Choroid plexus epithelial cell (primary cell): ENCODE measurements around the gene SRR.
A peak's percentile ranks its signal among the peaks of the same experiment; 100 is the strongest.
"Not testable (repeated sequence)": the region's sequence is repeated elsewhere in the genome, so short reads cannot be mapped to it uniquely, and the experiment has no call there.

ENCODE experiments used
- DNase-seq: peaks from one replicate; pipeline ENCODE4 v3.0.0-alpha.2; 2010; ENCODE audit warnings: low read depth
- H3K4me3 ChIP-seq: 2 replicates; pipeline ENCODE4 v1.5.1; 2011; ENCODE audit warnings: low read depth, mild to moderate bottlenecking, control low read depth, low read length, moderate library complexity
- TF ChIP-seq, protein P1 (sequence below): conservative IDR thresholded peaks from 2 replicates; pipeline ENCODE4 v1.5.1; 2011; ENCODE audit warnings: low read depth, mild to moderate bottlenecking, control low read depth, inconsistent platforms, low read length, moderate library complexity

SRR gene

DNA sequence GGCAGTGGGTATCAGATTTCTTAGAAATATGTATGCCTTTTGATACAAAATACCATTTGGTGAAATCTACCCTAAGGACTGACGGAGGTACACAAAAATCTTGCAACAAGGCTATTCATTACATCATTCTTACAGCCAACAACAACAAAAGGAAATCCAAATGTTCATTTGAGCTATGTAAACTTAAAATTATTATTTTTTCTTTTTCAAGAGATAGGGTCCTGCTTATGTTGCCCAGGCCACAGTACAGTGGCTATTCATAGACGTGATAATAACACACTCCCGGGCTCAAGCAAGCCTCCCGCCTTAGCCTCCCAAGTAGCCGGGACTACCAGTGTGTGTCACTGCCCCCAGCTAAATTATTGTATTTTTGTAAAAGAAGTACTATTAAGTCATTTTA, 9.0 kb downstream of the SRR start:
- no peak overlapping the region for H3K4me3 ChIP-seq
- TF ChIP-seq, protein P1, sequence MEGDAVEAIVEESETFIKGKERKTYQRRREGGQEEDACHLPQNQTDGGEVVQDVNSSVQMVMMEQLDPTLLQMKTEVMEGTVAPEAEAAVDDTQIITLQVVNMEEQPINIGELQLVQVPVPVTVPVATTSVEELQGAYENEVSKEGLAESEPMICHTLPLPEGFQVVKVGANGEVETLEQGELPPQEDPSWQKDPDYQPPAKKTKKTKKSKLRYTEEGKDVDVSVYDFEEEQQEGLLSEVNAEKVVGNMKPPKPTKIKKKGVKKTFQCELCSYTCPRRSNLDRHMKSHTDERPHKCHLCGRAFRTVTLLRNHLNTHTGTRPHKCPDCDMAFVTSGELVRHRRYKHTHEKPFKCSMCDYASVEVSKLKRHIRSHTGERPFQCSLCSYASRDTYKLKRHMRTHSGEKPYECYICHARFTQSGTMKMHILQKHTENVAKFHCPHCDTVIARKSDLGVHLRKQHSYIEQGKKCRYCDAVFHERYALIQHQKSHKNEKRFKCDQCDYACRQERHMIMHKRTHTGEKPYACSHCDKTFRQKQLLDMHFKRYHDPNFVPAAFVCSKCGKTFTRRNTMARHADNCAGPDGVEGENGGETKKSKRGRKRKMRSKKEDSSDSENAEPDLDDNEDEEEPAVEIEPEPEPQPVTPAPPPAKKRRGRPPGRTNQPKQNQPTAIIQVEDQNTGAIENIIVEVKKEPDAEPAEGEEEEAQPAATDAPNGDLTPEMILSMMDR = no peak
- DNase-seq = peak; percentile 62

DNA sequence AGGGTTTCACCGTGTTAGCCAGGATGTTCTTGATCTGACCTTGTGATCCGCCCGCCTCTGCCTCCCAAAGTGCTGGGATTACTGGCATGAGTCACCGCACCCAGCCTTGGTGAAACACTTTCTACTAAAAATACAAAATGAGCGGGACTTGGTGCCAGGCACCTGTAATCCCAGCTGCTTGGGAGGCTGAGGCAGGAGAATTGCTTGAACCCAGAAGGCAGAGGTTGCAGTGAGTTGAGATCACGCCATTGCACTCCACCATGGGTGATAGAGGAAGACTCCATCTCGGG, 13.1 kb downstream of the SRR start:
- DNase-seq, H3K4me3 ChIP-seq: not testable (repeated sequence)

DNA sequence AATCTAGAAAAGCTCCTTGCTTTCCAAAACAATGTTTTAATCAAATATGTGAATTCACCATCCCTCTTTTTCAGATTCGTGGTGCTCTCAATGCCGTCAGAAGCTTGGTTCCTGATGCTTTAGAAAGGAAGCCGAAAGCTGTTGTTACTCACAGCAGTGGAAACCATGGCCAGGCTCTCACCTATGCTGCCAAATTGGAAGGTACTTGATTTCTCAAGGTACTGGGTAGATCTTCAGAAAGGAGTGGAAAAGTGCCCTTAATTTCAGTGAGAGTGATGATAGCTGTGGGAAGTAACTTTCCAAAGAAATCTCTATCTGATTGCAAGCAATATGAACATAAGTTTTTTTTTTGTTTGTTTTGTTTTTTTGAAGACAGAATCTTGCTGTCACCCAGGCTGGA, 14.0 kb downstream of the SRR start:
- no peak for DNase-seq
- TF ChIP-seq, protein P1 = no peak
- H3K4me3 ChIP-seq = no peak overlapping the region

DNA sequence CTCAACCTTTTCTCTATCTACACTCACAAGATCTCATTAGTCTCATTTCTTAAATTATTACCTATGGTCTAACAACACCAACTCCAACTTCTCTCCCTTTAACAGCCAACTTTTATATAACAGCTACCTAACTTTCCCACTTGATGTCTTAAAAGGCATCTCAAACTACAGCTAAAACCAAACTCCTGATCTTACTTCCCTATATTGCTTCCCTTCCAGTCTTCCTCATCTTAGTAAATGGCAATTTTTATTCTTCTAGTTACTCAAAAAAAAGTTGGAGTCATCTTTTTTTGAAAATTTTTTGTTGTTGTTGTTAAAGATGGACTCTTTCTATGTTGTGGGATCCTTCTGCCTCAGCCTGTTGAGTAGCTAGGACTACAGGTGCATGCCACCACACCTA, 15.3 kb downstream of the SRR start:
- DNase-seq = no peak
- TF ChIP-seq, protein P1 = no peak
- no peak overlapping the region for H3K4me3 ChIP-seq

DNA sequence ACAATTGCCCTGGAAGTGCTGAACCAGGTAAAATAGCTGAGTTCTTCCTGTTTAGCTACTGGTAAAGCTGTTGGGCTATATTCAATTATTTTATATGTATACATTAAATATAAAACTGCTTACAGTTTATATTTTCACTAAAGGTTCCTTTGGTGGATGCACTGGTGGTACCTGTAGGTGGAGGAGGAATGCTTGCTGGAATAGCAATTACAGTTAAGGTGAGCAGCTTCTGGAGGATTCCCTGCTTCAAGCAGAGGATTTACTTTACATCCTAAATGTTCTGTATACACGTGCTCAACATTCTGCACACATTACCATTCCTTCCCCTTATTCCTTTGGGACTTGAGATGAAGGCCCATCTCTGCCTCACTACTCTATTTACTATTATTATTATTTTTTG, 17.6 kb downstream of the SRR start:
- H3K4me3 ChIP-seq = no peak overlapping the region
- TF ChIP-seq, protein P1 = no peak
- DNase-seq = no peak

DNA sequence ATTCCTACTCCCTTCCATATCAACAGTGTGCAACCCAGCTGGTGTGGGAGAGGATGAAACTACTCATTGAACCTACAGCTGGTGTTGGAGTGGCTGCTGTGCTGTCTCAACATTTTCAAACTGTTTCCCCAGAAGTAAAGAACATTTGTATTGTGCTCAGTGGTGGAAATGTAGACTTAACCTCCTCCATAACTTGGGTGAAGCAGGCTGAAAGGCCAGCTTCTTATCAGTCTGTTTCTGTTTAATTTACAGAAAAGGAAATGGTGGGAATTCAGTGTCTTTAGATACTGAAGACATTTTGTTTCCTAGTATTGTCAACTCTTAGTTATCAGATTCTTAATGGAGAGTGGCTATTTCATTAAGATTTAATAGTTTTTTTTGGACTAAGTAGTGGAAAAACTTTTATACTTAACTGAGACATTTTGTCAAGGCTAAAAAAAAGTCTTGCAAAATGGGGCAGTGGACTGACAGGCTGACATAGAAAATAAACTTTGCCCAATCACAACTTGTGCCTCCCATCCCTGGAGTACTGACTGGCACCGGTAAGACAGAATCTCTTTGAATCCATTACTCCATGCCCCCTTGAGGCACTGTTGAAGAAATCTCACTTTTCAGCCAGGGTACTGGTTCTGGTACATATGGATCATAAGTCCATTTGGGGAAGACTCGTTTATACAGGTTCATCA, 20.0 kb downstream of the SRR start:
- H3K4me3 ChIP-seq = no peak overlapping the region
- DNase-seq = no peak
- TF ChIP-seq, protein P1 = no peak

DNA sequence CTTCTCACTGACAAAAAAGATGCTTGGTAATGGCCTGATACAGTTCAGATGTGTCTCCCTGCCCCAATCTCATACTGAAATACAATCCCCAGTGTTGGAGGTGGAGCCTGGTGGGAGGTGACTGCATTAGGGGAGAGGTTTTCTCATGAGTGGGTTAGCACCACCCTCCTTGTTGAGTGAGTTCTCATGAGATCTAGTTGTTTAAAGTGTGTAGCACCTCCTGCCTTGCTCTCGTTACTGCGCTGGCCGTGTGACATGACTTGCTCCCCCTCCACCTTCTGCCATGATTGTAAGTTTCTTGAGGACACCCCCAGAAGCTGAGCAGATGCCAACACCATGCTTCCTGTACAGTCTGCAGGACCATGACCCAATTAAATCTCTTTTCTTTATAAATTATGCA, 27.6 kb downstream of the SRR start:
- TF ChIP-seq, protein P1 = no peak
- no peak overlapping the region for H3K4me3 ChIP-seq
- DNase-seq = no peak
